HepG2 (cell line): ENCODE results near the gene MGLL. TPM values are rescaled to one million over a fixed set of nuclear protein-coding genes. Genes with fewer than 3 reads are reported as not detected.

ENCODE experiments used
- ATAC-seq: fragments of 200-7000 bp; cut with Tn5 transposase; 3 replicates; pipeline ENCODE4 v1.9.1; 2020; ENCODE audit warnings: mild to moderate bottlenecking, moderate library complexity
- BruUV-seq: library from RNA; stranded (reverse); fragments of 400-500 nt; replicated peaks from 2 replicates; lab custom pipeline; 2021; lab: Mats Ljungman, UMichigan
- CTCF ChIA-PET: fragments of 300-600 bp; formaldehyde crosslinking; extraction: SDS; loops from one replicate; lab custom pipeline; 2021; ENCODE audit warnings: low total read pairs, inconsistent platforms, low intra/inter-chr PET ratio; lab: Yijun Ruan, JAX
- POLR2A ChIA-PET: fragments of 350-600 bp; sonication (Branson Sonifier 250); formaldehyde crosslinking; loops from one replicate; lab custom pipeline; 2020; ENCODE audit warnings: antibody characterized with exemption, inconsistent platforms; lab: Yijun Ruan, JAX
- DNase-seq: peaks from one replicate; pipeline ENCODE4 v3.0.0-alpha.2; 2015; ENCODE audit warnings: low spot score
- FAIRE-seq: peaks from 3 replicates; lab custom pipeline; 2011; peaks lifted over from hg19 to GRCh38; lab: Jason Lieb, UNC
- H2AFZ ChIP-seq: one replicate; pipeline ENCODE4 v1.6.1; 2011; ENCODE audit warnings: low read length, inconsistent platforms
- H3K27ac ChIP-seq: fragments of 300-600 bp; 3 replicates; pipeline ENCODE4 v1.8.0; 2011; ENCODE audit warnings: mixed run types, mild to moderate bottlenecking, mixed read lengths, low read length, inconsistent platforms; ENCODE audit not compliant: insufficient read depth; ENCODE audit errors: extremely low read length
- H3K27me3 ChIP-seq, 2 experiments: fragments of 200-600 bp in 1 of 2; 2 replicates in 1 of 2; 3 replicates in 1 of 2; pipeline versions ENCODE4 v1.6.0 to v1.8.0; 2011; ENCODE audit warnings: low read length in 2 of 2, mild to moderate bottlenecking in 2 of 2, moderate library complexity in 2 of 2, inconsistent platforms in 1 of 2; ENCODE audit not compliant: insufficient read depth in 2 of 2, control insufficient read depth in 1 of 2
- H3K36me3 ChIP-seq, 2 experiments: fragments of 200-600 bp in 1 of 2; replicated peaks in 1 of 2; 2 replicates in 1 of 2; 3 replicates in 1 of 2; pipeline versions ENCODE4 v1.5.1 to v1.8.0; 2011; ENCODE audit warnings: low read length in 2 of 2, inconsistent platforms in 1 of 2; ENCODE audit not compliant: insufficient read depth in 2 of 2, control insufficient read depth in 1 of 2
- H3K4me1 ChIP-seq: 2 replicates; pipeline ENCODE4 v1.5.1; 2012; ENCODE audit warnings: low read length, inconsistent platforms; ENCODE audit not compliant: insufficient read depth
- H3K4me2 ChIP-seq: 2 replicates; pipeline ENCODE4 v1.6.0; 2011; ENCODE audit warnings: low read depth, low read length, inconsistent platforms
- H3K4me3 ChIP-seq, 3 experiments: fragments of 200-600 bp in 1 of 3; sonication (generic), shearing (Covaris generic) in 1 of 3; replicated peaks in 1 of 3; 2 replicates each; pipeline ENCODE4 v1.5.1; 2011 to 2016; ENCODE audit warnings: low read length in 3 of 3, inconsistent platforms in 2 of 3, low read depth in 2 of 3, mild to moderate bottlenecking in 2 of 3, control low read depth in 1 of 3, mixed read lengths in 1 of 3; ENCODE audit not compliant: insufficient read depth in 1 of 3
- H3K79me2 ChIP-seq: one replicate; pipeline ENCODE4 v1.6.1; 2011; ENCODE audit warnings: low read length, inconsistent platforms; ENCODE audit not compliant: insufficient read depth
- H3K9ac ChIP-seq: 2 replicates; pipeline ENCODE4 v1.6.0; 2011; ENCODE audit warnings: mild to moderate bottlenecking, low read depth, low read length, inconsistent platforms; ENCODE audit not compliant: insufficient read depth
- H3K9me3 ChIP-seq: 2 replicates; pipeline ENCODE4 v1.5.1; 2012; ENCODE audit warnings: mild to moderate bottlenecking, low read length
- H4K20me1 ChIP-seq: 2 replicates; pipeline ENCODE4 v1.6.0; 2011; ENCODE audit warnings: inconsistent platforms, mild to moderate bottlenecking, low read length, moderate library complexity; ENCODE audit not compliant: insufficient read depth
- FOXP4 ChIP-seq: sonication (generic); formaldehyde crosslinking; IDR thresholded peaks from 2 replicates; pipeline ENCODE4 v1.4.0; 2020; ENCODE audit warnings: missing genetic modification reagents
- GATAD1 ChIP-seq: IDR thresholded peaks from 2 replicates; pipeline ENCODE4 v1.6.1; 2016; ENCODE audit warnings: missing genetic modification reagents, missing compliant biosample characterization
- IRX3 ChIP-seq: sonication (generic); formaldehyde crosslinking; IDR thresholded peaks from 2 replicates; pipeline ENCODE4 v1.8.1; 2023; ENCODE audit warnings: mild to moderate bottlenecking, low read depth, missing genetic modification reagents, borderline replicate concordance
- MED13 ChIP-seq: sonication (generic); formaldehyde crosslinking; IDR thresholded peaks from 2 replicates; pipeline ENCODE4 v1.5.0; 2020; ENCODE audit warnings: missing genetic modification reagents
- MEIS2 ChIP-seq: sonication (generic); formaldehyde crosslinking; IDR thresholded peaks from 2 replicates; pipeline ENCODE4 v1.9.0; 2021; ENCODE audit warnings: mild to moderate bottlenecking, missing genetic modification reagents
- NR2C2 ChIP-seq: sonication (generic); formaldehyde crosslinking; IDR thresholded peaks from 2 replicates; pipeline ENCODE4 v1.4.0; 2020; ENCODE audit warnings: missing genetic modification reagents, mild to moderate bottlenecking, moderate library complexity, borderline replicate concordance
- PBX3 ChIP-seq: sonication (generic); formaldehyde crosslinking; IDR thresholded peaks from 2 replicates; pipeline ENCODE4 v1.8.1; 2023; ENCODE audit warnings: missing genetic modification reagents, inconsistent platforms, borderline replicate concordance
- SATB2 ChIP-seq: sonication (generic); formaldehyde crosslinking; IDR thresholded peaks from 2 replicates; pipeline ENCODE4 v1.5.0; 2020; ENCODE audit warnings: missing genetic modification reagents
- SRY ChIP-seq: sonication (generic); formaldehyde crosslinking; IDR thresholded peaks from 2 replicates; pipeline ENCODE4 v1.8.0; 2022; ENCODE audit warnings: mild to moderate bottlenecking, missing genetic modification reagents
- SYNCRIP ChIP-seq: fragments of 200-400 bp; formaldehyde crosslinking; IDR thresholded peaks from 2 replicates; pipeline ENCODE4 v1.6.1; 2018; ENCODE audit warnings: mild to moderate bottlenecking, low read depth, low read length; ENCODE audit not compliant: insufficient read depth
- YEATS4 ChIP-seq: sonication (generic); formaldehyde crosslinking; IDR thresholded peaks from 2 replicates; pipeline ENCODE4 v1.4.0; 2020; ENCODE audit warnings: missing genetic modification reagents, borderline replicate concordance
- ZMYM4 ChIP-seq: sonication (generic); formaldehyde crosslinking; IDR thresholded peaks from 2 replicates; pipeline ENCODE4 v1.8.1; 2023; ENCODE audit warnings: mild to moderate bottlenecking, missing genetic modification reagents
- ZNF383 ChIP-seq: sonication (generic); formaldehyde crosslinking; IDR thresholded peaks from 2 replicates; pipeline ENCODE4 v1.4.0; 2020; ENCODE audit warnings: missing genetic modification reagents, mild to moderate bottlenecking, borderline replicate concordance
- ZNF841 ChIP-seq: sonication (generic); formaldehyde crosslinking; IDR thresholded peaks from 2 replicates; pipeline ENCODE4 v1.8.1; 2023; ENCODE audit warnings: missing genetic modification reagents, borderline replicate concordance
- WGBS: methylation state at CpG from one replicate; pipeline ENCODE4 v1.1.6; 2017; ENCODE audit warnings: low lambda C conversion rate; 5-methylcytosine and 5-hydroxymethylcytosine counted together
- in situ Hi-C: cut with HindIII; loops from 2 replicates; pipeline ENCODE4 v1.10.0; 2017; ENCODE audit warnings: low pct_unique_long_range_greater_than_20kb; ENCODE audit not compliant: extremely low pct_ligation_motif_present
- intact Hi-C: fragments of 100-400 bp; cut with micrococcal nuclease; formaldehyde crosslinking; loops from one replicate; pipeline ENCODE4 v1.10.0; 2022; ENCODE audit not compliant: unreplicated experiment
- polyA plus RNA-seq, 8 experiments: library from polyadenylated mRNA; depleted of rRNA in 3 of 8; stranded (reverse) in 7 of 8; unstranded in 1 of 8; fragments of >200 nt; fragmentation: Illumina TruSeq in 4 of 8; extraction: Trizol in 4 of 8; gene quantifications; 2 replicates each; pipeline versions ENCODE4 v1.2.1 to v1.2.3, GENCODE V29; 2011 to 2016; ENCODE audit warnings: low read depth in 4 of 8, missing spikeins in 1 of 8, mixed read lengths in 1 of 8; ENCODE audit not compliant: insufficient read depth in 1 of 8
- total RNA-seq, 5 experiments: library from RNA; depleted of rRNA; stranded (reverse); fragments of >200 nt; fragmentation: Illumina TruSeq; extraction: Trizol; gene quantifications; 2 replicates each; pipeline ENCODE4 v1.2.3, GENCODE V29; 2016; ENCODE audit warnings: low read depth in 1 of 5
- TF ChIP-seq, protein P1 (sequence below): sonication (generic); formaldehyde crosslinking; IDR thresholded peaks from 2 replicates; pipeline ENCODE4 v1.4.0; 2020; ENCODE audit warnings: missing genetic modification reagents
- TF ChIP-seq, protein P2 (sequence below): sonication (generic); formaldehyde crosslinking; IDR thresholded peaks from 2 replicates; pipeline ENCODE4 v1.5.1; 2020; ENCODE audit warnings: missing genetic modification reagents, mild to moderate bottlenecking, borderline replicate concordance
- TF ChIP-seq, protein P3 (sequence below): sonication (generic); formaldehyde crosslinking; IDR thresholded peaks from 2 replicates; pipeline ENCODE4 v1.5.0; 2020; ENCODE audit warnings: missing genetic modification reagents

Gene MGLL
- total and polyA plus RNA-seq, 2 of the 13 experiments (the other 11 are each of a cell fraction or from before 2014, with no cell fraction given) = not detected

DNA sequence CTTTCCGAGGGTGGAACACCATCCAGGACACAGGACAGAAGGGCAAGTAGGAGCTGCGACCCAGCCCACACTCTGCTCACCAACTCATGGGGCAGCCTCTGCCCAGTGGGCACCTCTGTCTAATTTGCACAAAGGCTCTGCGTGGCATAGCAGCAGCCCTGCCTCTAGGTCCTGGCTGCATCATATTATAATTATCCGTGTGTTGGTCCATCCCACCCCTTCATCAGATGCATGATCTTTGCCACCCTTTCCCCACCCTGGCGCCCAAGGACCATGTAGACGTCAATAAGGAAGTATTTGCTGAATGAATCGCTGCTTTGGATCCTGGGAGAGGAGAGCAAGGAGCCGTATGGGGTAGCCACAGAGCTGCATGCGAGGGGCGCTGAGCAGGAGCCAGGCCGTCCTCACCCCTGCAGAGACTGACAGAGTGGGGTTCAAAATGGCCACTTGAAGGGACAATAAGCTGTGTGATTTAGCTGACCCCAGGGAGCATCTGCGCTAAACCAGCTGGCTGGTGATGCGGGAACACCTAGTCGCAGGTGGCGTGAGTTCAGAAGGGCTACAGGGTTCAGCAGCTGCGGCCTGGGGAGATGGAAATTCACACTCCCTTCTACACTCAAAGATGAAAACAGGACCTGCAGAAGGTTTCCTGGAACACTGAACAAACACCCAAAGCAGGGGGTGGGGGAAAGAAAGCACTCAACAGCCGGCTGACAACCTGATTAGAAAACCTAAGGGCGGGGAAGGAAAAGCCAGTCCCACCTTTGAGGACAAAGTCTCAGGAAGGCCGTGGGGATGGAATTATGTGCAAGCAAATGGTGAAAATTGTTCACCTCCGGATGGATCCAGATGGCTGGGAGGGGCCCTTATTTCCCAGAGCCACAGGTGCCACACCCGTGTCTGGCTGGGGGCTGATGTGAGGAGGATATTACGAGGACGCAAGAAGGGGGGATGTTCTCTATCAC, 6.4 kb downstream of the MGLL start:
- 50% methylated on average over 23 of the region's 23 CpGs for WGBS
- H2AFZ ChIP-seq = no peak overlapping the region
- H3K4me1 ChIP-seq = peaks cover 10% of the 10 kb centered on the region; the same call in 1 of the 2 replicates
- no peaks in the 10 kb centered on the region for H3K36me3 ChIP-seq
- H3K9me3 ChIP-seq = no peaks in the 10 kb centered on the region
- in situ Hi-C loops (loop anchor here (10.0 kb wide), 1 partner anchor 241 kb away; no protein-coding TSS in a partner anchor), intact Hi-C loops (no loop called here)
- no peak overlapping the region for H3K4me3 ChIP-seq
- H3K9ac ChIP-seq = no peak overlapping the region
- FAIRE-seq (no peak), ATAC-seq (no peak), DNase-seq (no peak)
- H3K27me3 ChIP-seq = peaks cover 0 to 16% of the 10 kb centered on the region in 2 experiments; a peak in 1 of 5 replicates
- H3K4me2 ChIP-seq = no peak overlapping the region
- H3K27ac ChIP-seq = no peak overlapping the region
- BruUV-seq = no TSS peak
- ChIA-PET CTCF (no interaction called here), POLR2A (no interaction called here)
- H3K79me2 ChIP-seq = no peaks in the 10 kb centered on the region
- no peaks in the 10 kb centered on the region for H4K20me1 ChIP-seq
- TF ChIP-seq ZNF383 (CRISPR knock-in tag) = no peak
- TF ChIP-seq SRY (CRISPR knock-in tag) = no peak
- no peak for TF ChIP-seq SATB2 (CRISPR knock-in tag)
- TF ChIP-seq IRX3 (CRISPR knock-in tag) = no peak
- no peak for TF ChIP-seq MED13 (CRISPR knock-in tag)
- TF ChIP-seq, protein P1, sequence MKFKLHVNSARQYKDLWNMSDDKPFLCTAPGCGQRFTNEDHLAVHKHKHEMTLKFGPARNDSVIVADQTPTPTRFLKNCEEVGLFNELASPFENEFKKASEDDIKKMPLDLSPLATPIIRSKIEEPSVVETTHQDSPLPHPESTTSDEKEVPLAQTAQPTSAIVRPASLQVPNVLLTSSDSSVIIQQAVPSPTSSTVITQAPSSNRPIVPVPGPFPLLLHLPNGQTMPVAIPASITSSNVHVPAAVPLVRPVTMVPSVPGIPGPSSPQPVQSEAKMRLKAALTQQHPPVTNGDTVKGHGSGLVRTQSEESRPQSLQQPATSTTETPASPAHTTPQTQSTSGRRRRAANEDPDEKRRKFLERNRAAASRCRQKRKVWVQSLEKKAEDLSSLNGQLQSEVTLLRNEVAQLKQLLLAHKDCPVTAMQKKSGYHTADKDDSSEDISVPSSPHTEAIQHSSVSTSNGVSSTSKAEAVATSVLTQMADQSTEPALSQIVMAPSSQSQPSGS (CRISPR knock-in tag) = no peak
- TF ChIP-seq NR2C2 (CRISPR knock-in tag) = no peak
- no peak for TF ChIP-seq SYNCRIP
- TF ChIP-seq ZNF841 (CRISPR knock-in tag) = no peak
- TF ChIP-seq FOXP4 = no peak
- no peak for TF ChIP-seq YEATS4
- TF ChIP-seq, protein P2, sequence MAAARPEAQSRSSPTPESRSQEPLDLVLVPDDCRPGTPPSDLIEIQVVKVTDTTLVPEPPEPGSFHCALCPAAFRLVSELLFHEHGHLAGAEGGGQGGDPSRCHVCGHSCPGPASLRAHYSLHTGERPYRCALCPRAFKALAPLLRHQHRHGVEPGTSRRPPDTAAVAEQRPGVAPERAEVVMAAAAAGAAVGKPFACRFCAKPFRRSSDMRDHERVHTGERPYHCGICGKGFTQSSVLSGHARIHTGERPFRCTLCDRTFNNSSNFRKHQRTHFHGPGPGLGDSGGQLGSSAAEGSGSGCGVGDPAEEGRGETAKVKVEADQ (CRISPR knock-in tag) = no peak
- no peak for TF ChIP-seq GATAD1 (CRISPR knock-in tag)
- TF ChIP-seq, protein P3, sequence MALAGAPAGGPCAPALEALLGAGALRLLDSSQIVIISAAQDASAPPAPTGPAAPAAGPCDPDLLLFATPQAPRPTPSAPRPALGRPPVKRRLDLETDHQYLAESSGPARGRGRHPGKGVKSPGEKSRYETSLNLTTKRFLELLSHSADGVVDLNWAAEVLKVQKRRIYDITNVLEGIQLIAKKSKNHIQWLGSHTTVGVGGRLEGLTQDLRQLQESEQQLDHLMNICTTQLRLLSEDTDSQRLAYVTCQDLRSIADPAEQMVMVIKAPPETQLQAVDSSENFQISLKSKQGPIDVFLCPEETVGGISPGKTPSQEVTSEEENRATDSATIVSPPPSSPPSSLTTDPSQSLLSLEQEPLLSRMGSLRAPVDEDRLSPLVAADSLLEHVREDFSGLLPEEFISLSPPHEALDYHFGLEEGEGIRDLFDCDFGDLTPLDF (CRISPR knock-in tag) = no peak
- TF ChIP-seq ZMYM4 (CRISPR knock-in tag) = no peak
- no peak for TF ChIP-seq PBX3
- TF ChIP-seq MEIS2 (CRISPR knock-in tag) = no peak
